Endothelial cell (in vitro differentiated cells): Measurements from ENCODE around the gene PIGBOS1. TPM values are rescaled to one million over a fixed set of nuclear protein-coding genes. Genes with fewer than 3 reads are reported as not detected.

ENCODE experiments used
- DNase-seq: peaks from one replicate; pipeline ENCODE4 v3.0.0; 2021; ENCODE audit warnings: low spot score
- H3K27ac Mint-ChIP-seq: one replicate; pipeline ENCODE4 v1.8.0; 2021; ENCODE audit warnings: mixed read lengths, inconsistent platforms; ENCODE audit not compliant: unreplicated experiment
- H3K27me3 Mint-ChIP-seq: one replicate; pipeline ENCODE4 v1.8.0; 2021; ENCODE audit warnings: mild to moderate bottlenecking, moderate library complexity, mixed read lengths, inconsistent platforms; ENCODE audit not compliant: unreplicated experiment
- H3K36me3 Mint-ChIP-seq: one replicate; pipeline ENCODE4 v1.8.0; 2021; ENCODE audit warnings: mild to moderate bottlenecking, low read depth, mixed read lengths, inconsistent platforms; ENCODE audit not compliant: unreplicated experiment
- H3K4me1 Mint-ChIP-seq: one replicate; pipeline ENCODE4 v1.8.0; 2021; ENCODE audit warnings: mild to moderate bottlenecking, mixed read lengths, inconsistent platforms; ENCODE audit not compliant: unreplicated experiment
- H3K4me3 Mint-ChIP-seq: one replicate; pipeline ENCODE4 v1.8.0; 2021; ENCODE audit warnings: mild to moderate bottlenecking, mixed read lengths, inconsistent platforms; ENCODE audit not compliant: unreplicated experiment
- H3K9me3 Mint-ChIP-seq: one replicate; pipeline ENCODE4 v1.8.0; 2021; ENCODE audit warnings: mixed read lengths, inconsistent platforms; ENCODE audit not compliant: unreplicated experiment
- total RNA-seq: library from RNA; stranded (reverse); fragmentation: NEBNext Ultra II Directional; extraction: Animal tissue kit (Norgen Biotek cat#: 25700); gene quantifications from one replicate; pipeline ENCODE4 v1.2.1, GENCODE V29; 2021; ENCODE audit not compliant: unreplicated experiment
- TF ChIP-seq, protein P1 (sequence below): fragments of 200-600 bp; sonication (generic); IDR thresholded peaks from one replicate; pipeline ENCODE4 v1.5.0; 2021; ENCODE audit warnings: antibody characterized with exemption; ENCODE audit not compliant: unreplicated experiment

Gene PIGBOS1
- total RNA-seq, 1 donor from 2014 or later: 15.4 TPM

DNA sequence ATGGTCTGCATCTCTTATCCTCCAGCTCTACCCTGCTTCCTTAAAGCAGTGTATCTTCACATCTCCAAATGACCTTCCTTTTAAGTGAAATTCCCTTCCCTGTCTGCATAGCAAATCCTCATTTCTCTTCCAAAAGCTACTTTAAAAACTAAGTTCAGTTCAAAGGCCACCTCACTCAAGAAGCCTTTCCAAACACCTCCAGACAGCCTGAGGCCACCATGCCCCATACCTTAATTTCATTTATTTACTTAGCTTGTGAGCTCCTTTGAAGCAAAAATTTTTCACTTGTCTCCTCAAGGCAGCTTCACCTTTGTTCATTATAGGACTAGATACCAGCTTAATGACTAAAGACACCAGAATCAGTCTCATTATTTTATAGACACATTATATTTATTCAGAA lies 39.5 kb upstream of the PIGBOS1 start:
- DNase-seq: no peak
- Mint-ChIP-seq H3K27me3 (peaks cover 2% of the 10 kb centered on the region), H3K4me3 (no peak overlapping the region), H3K27ac (no peak overlapping the region), H3K9me3 (no peaks in the 10 kb centered on the region), H3K4me1 (peaks cover 8% of the 10 kb centered on the region), H3K36me3 (no peaks in the 10 kb centered on the region)
- TF ChIP-seq, protein P1, sequence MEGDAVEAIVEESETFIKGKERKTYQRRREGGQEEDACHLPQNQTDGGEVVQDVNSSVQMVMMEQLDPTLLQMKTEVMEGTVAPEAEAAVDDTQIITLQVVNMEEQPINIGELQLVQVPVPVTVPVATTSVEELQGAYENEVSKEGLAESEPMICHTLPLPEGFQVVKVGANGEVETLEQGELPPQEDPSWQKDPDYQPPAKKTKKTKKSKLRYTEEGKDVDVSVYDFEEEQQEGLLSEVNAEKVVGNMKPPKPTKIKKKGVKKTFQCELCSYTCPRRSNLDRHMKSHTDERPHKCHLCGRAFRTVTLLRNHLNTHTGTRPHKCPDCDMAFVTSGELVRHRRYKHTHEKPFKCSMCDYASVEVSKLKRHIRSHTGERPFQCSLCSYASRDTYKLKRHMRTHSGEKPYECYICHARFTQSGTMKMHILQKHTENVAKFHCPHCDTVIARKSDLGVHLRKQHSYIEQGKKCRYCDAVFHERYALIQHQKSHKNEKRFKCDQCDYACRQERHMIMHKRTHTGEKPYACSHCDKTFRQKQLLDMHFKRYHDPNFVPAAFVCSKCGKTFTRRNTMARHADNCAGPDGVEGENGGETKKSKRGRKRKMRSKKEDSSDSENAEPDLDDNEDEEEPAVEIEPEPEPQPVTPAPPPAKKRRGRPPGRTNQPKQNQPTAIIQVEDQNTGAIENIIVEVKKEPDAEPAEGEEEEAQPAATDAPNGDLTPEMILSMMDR: no peak

DNA sequence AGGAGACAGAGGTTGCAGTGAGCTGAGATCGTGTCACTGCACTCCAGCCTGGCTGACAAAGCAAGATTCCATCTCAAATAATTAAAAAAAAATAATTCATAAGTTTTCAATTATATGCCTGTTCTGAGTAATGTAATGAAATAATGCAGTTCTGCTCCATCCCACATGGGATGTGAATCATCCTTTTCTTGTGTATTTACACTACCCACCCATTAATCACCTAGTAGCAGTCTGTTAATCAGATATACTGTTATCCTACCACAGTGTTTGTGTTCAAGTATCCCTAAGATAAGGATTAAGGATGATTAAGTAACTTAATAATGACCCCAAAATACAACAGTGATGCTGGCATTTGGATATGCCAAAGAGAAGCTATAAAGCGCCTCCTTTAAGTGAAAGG lies 38.9 kb upstream of the PIGBOS1 start:
- H3K4me1 Mint-ChIP-seq: peaks cover 8% of the 10 kb centered on the region
- no peak for DNase-seq
- H3K36me3 Mint-ChIP-seq: no peaks in the 10 kb centered on the region
- H3K4me3 Mint-ChIP-seq: no peak overlapping the region
- no peaks in the 10 kb centered on the region for H3K9me3 Mint-ChIP-seq
- H3K27ac Mint-ChIP-seq: no peak overlapping the region
- peaks cover 2% of the 10 kb centered on the region for H3K27me3 Mint-ChIP-seq
- TF ChIP-seq, protein P1: no peak

DNA sequence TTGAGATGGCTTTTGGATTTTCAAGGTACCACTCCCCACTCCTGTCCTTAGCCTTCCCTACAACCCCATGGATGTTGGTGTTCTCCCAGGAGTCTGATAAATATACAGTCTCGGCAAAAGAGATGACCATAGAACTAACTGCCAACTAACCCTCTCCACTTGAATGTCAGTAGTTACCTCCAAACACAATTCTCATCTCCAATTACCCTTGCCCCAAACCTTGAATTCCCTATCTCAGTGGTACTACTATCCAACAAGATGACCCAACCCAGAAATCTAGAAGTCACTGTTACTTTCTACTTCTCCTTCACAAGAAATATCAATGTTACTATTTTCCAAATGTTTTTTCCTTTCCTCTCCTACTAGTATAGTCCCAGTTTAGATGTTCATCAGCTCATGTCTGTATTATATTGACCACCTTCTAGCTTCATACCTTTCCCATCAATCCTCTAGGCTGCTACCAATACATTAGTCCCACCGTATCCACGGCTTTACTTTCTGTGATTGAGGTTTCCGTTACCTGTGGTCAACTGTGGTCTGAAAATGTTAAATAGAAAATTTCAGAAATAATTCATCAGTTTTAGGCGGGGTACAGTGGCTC lies 38.2 kb upstream of the PIGBOS1 start:
- no peak for DNase-seq
- Mint-ChIP-seq H3K36me3 (no peaks in the 10 kb centered on the region), H3K4me3 (no peak overlapping the region), H3K27ac (no peak overlapping the region), H3K27me3 (peaks cover 2% of the 10 kb centered on the region), H3K4me1 (peaks cover 8% of the 10 kb centered on the region), H3K9me3 (no peaks in the 10 kb centered on the region)
- TF ChIP-seq, protein P1: no peak

DNA sequence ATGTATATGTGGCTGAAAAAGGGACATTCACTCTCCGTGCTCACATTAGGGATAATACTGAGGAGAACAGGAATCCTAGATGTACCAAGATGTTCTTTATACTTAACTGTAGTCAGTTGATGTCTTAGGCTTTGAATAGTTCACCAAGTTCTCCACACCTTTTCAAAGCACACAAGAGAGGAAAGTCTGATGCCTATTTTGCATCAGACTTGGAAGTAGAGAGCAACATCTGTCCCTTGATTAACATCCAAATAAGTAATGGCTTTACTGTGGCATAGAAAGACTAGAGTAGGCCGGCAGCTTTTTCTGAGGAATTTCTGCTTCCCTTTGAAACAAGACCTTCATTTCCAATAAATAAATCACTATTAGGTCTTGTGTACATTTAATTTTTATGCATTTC lies 34.1 kb upstream of the PIGBOS1 start:
- H3K27ac Mint-ChIP-seq: no peak overlapping the region
- TF ChIP-seq, protein P1: no peak
- H3K4me3 Mint-ChIP-seq: no peak overlapping the region
- no peaks in the 10 kb centered on the region for H3K9me3 Mint-ChIP-seq
- no peaks in the 10 kb centered on the region for H3K4me1 Mint-ChIP-seq
- no peak for DNase-seq
- no peaks in the 10 kb centered on the region for H3K36me3 Mint-ChIP-seq
- peaks cover 2% of the 10 kb centered on the region for H3K27me3 Mint-ChIP-seq

DNA sequence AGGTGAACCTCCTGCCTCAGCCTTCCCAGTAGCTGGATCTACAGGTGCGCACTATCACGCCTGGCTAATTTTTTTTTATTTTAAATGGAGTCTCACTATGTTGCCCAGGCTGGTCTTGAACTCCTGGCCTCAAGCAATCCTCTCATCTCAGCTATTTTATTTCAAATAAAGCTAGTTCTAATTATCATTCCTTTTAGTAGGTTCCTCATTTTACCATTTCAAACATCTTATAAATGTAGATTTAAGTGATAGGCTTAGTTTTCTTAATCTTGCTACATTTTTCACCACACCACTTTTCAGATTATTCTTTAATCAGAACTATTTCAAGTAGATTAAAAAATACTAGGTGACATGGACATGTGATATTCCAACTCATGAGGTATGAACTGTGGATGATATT lies 30.4 kb upstream of the PIGBOS1 start:
- H3K36me3 Mint-ChIP-seq: peaks cover 4% of the 10 kb centered on the region
- H3K27ac Mint-ChIP-seq: no peak overlapping the region
- no peak for DNase-seq
- H3K27me3 Mint-ChIP-seq: no peaks in the 10 kb centered on the region
- H3K9me3 Mint-ChIP-seq: no peaks in the 10 kb centered on the region
- TF ChIP-seq, protein P1: no peak
- H3K4me1 Mint-ChIP-seq: peaks cover under 1% of the 10 kb centered on the region
- no peak overlapping the region for H3K4me3 Mint-ChIP-seq
